Medulla oblongata (tissue), 1 donor: Measurements from ENCODE around the gene GKN1.

Source experiments
- DNase-seq: peaks from one replicate; pipeline ENCODE4 v3.0.0-alpha.2; 2015; ENCODE audit errors: extremely low spot score

The GKN1 gene

GRCh38 chr2:68959001-68959400 lies 15.4 kb upstream of the GKN1 start:
- DNase-seq, result no peak

DNA sequence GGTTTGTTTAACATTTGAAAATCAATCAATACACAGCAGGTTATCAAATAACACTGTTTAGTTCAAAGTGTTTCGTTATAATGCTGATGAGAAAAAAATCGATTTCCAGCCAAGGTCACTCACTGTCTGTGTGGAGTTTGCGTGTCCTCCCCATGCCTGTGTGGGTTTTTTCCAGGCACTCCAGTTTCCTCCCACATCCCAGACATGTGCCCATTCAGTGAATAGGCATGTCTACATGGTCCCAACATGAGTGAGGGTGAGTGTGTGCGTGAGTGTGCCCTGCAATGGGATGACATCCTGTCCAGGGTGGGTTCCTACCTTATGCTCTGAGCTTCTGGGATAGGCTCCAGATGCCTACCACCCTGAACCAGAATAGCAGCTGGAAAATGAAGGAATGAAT lies 13.1 kb upstream of the GKN1 start:
- DNase-seq, result no peak

DNA sequence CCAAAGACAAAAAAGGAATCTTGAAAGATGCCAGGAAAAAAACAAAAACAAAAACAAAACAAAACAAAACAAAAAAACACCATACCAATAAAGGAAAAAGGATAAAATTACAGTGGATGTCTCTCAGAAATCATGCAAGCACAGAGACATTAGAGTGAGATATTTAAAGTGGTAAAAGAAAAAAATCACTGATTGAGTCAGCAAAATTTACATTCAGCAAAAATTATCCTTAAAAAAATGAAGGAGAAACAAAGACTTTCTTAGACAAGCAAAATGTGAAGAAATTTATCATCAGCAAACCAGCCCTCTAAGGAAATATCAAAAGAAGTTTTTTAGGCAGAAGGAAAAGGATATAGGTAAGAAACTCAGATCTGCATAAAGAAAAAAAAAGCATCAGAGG lies 10.2 kb upstream of the GKN1 start:
- no peak for DNase-seq

GRCh38 chr2:68968221-68968620 lies 6.2 kb upstream of the GKN1 start:
- no peak for DNase-seq

GRCh38 chr2:68969736-68970490 lies 4.5 kb upstream of the GKN1 start:
- DNase-seq, result no peak

DNA sequence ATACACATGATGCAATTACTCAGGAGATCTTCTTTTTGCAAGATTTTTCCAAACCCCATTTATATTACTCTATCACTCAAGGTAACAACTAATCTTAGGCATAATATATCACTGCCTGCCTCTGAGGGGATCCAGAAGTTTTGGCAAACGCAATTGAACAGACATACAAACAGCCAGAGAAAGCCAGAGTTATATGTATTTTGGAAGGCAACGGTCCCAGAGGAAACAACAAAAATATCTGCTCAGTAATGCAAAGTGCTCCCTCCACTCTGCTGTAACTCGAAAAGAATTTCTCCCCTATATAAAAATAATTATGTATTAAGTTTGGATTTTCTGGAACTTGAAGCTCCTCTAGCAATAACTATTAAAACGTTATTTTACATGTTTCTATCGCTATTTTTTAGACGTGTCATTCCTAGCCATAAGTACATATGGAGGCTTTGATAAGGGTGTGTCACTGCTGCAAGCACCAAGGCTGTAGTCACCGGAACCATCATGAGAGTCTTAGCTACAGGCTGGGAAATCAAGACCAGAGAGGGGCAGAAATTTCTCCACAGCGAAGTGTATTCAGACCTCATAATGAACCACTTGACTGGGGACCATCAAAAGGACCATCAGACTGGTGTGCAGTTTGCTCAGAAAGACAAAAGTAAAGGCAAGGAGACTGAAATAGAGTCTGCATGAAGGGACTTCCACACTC lies 3.7 kb upstream of the GKN1 start:
- no peak for DNase-seq

GRCh38 chr2:68971591-68972231 lies 2.7 kb upstream of the GKN1 start:
- no peak for DNase-seq

DNA sequence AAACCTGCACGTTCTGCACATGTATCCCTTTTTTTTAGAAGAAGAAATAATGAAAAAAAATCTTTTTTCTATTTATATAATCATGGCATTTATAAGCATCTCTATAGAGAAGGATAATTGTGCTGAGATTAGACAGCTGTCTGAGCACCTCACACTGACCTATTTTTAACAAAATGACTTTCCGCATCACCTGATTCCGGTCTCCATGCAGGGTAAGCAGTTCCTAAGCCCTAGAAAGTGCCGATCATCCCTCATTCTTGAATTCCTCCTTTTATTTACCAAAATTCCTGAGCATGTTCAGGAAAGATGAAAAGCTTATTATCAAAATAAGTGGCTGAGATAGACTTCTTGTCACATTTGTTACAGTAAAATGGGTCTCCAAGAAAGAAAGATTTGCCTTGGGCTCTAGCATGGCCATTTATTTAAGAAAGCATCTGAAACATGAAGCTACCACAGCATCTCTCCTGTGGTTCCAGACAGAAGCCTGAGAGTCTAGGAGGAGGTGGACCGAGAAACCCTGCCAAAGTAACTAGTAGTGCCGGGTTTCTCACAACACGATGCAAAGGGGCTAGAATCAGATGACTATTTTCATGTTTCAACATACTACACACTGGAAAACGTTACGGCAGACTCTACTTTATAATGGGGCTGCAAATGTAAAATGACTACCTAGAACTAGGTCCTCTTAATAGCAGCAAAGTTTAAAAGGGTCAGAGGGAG lies 670 bp downstream of the GKN1 start:
- DNase-seq, result no peak

DNA sequence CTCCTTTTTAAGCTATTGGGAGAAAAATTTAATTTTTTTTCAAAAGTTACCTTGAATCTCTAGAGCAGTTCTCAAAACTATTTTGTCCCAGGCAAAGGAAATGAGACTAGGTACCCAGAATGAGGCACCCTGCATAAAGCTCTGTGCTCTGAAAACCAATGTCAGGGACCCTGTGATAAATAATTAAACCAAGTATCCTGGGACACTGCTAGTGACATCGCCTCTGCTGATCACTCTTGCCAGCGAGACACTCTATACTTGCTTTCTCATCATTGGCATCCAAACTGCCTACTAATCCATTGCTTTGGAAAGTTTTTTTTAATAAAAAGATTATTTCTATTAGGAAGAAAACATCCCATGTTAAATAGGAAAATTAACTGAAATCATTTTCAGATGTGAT lies 1.4 kb downstream of the GKN1 start:
- no peak for DNase-seq

GRCh38 chr2:68977453-68977852 lies 3.0 kb downstream of the GKN1 start:
- no peak for DNase-seq

- DNase-seq, result no peak
Observed at GRCh38 chr2:68978098-68978497, 3.7 kb downstream of the GKN1 start.

- no peak for DNase-seq
Observed at GRCh38 chr2:68980956-68981355, 6.5 kb downstream of the GKN1 start.

- DNase-seq, result peak; percentile 58
Observed at GRCh38 chr2:68987021-68987503, 12.6 kb downstream of the GKN1 start.

- no peak for DNase-seq
Observed at GRCh38 chr2:68989035-68989434, 14.6 kb downstream of the GKN1 start.

DNA sequence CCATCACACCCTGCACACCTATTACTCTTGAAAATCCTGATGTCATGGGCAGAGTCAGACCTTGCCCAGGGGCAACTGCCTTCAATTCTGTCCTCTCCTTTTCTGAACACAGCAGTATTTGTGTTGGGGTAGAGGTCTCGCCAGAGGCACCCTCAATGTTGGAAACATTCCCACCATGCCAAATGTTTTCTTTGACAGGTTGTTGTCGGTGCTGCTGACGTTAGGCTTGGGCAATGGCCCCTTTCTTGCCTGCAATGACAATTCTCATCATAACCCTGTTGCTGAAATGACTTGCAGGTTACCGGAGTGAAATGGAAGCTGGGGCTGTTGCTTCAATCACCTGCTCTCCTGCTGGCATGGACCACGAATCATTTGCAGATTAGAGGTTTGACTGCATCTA lies 17.9 kb downstream of the GKN1 start:
- DNase-seq, result no peak

DNA sequence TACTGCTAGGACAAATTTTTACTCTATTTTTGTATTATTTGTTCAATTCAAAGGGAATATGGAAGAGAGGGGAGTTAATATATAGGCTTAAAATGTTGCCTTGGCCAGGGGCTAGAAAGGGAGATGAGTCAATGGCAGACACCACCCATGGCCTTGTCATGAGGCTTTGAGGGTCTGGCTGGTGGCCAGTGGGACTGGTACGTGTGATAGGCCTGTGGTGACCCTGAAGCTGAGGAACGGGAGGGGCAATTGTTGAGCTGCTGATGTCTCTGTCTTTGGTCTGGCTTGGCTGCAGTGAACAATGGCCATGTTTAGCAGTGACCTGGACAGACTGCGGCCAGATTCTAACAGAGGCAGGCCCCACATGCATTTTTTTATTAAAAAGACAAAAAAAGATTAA lies 18.5 kb downstream of the GKN1 start:
- DNase-seq, result no peak

DNA sequence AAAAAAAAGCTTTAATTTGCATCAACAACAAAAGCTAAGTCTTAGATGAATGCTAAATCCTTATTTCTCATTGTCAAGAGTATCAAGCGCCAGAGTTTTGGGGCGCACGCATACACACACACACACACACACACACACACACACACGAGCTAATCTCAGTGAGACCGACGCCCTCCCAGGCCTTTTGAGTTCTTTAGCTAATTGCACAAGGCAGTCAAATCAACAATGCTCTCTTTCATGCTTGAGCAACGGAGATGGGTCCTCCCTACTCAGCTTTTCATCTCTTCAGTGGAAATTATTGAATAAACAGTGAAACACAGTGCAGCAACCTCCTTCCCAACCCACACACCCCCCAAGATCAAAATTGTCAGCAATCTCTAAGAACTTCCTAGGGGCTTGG lies 19.2 kb downstream of the GKN1 start:
- DNase-seq, result no peak

DNA sequence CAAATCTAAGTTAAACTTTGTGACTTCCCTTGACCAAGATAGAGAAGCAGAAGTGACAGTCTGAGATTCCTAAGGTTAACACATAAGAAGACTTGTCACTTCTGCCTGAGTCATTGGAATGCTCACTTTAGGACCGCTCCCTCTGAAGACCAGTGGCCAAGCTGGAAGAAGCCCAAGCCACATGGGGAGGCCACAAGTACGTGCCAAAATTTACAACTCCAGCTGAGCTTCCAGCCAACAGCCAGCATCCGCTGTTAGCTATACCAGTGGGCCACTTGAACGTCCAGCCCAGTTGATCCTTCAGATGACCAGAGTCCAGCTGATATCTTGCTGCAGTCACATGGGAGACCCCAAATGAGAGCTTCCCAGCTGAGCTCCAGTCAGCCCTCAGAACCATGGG lies 20.4 kb downstream of the GKN1 start:
- DNase-seq, result peak; percentile 8

DNA sequence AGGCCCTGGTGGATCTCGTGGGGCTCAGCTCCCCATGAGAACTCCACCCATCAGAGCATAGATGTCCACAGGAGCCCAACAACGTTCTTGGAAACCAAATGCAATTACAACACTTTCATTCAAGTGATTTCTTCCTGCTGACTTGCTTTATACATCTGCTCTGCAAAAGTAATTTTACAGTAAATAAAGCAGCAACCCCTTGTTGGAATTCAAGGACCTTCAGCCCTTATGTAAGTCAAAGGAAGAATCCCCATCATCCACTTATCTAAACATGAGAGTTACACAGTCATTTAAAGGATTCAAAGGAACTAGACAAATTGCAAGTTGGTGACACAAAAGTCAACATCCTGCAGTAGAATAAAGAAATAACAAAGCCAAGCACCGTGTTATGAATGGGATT lies 21.5 kb downstream of the GKN1 start:
- DNase-seq, result no peak

DNA sequence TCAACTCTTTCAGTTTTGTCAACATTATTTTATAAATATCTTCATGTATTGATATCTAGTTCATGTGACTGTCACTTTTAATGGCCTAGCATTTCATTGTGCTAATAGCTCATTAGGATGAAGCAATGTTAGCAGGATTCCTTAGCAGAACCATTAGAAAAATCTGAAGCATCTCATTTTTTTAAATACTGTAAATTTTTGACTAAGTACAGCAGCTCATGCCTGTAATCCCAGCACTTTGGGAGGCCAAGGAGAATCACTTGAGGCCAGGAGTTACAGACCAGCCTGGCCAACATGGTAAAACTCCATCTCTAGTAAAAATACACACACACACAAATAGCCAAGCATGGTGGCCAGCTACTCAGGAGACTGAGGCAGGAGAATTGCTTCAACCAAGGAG lies 23.0 kb downstream of the GKN1 start:
- no peak for DNase-seq

GRCh38 chr2:69001879-69002278 lies 27.4 kb downstream of the GKN1 start:
- no peak for DNase-seq

GRCh38 chr2:69003731-69004130 lies 29.3 kb downstream of the GKN1 start:
- DNase-seq, result no peak
